GM21423 (cell line): ENCODE data around the gene ZNF438.
"Not testable (repeated sequence)": the region's sequence is repeated elsewhere in the genome, so short reads cannot be mapped to it uniquely, and the experiment has no call there.

Experiments used
- ATAC-seq: cut with Tn5 transposase; IDR thresholded peaks from one replicate; pipeline ENCODE4 v1.9.1; 2021; ENCODE audit warnings: mild to moderate bottlenecking, moderate library complexity; ENCODE audit not compliant: unreplicated experiment

Gene ZNF438

DNA sequence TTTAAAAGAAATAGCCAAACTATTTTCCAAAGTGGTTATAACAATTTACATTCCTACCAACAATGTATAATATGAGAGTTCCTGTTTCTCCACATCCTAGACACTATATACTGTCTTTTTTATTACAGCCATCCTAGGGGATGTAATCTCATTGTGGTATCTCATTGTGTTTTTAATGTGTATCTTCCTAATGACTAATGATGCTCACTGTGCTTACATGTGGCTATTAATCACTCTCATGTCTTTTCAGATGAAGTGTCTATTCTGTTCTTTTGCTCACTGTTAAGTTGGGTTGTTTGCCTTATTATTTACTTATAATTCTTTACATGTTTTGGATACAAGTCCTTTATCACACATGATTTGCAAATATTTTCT is 71.8 kb downstream of the ZNF438 start:
- no peak for ATAC-seq

- not testable (repeated sequence) for ATAC-seq
Measured at GRCh38 chr10:30949218-30949617, 82.4 kb downstream of the ZNF438 start.

DNA sequence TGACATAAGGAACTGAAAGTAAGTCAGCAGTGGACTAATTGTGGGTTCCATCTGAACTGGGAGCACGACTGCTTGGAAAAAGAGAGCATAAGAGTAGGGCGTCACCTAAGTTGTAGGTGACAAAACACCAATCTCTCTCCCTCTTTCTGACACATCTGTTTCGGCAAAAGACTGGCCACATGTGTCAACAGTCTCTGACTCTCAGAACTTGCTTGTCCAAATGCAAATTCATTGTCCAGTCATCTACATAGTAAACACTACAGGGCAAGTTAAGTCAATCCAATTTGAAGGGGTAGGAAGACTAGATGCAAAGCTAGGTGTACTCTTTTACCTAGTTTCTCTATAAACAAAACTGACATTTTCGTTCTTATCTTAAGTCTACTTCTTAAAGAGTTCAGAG is 87.7 kb downstream of the ZNF438 start:
- no peak for ATAC-seq

DNA sequence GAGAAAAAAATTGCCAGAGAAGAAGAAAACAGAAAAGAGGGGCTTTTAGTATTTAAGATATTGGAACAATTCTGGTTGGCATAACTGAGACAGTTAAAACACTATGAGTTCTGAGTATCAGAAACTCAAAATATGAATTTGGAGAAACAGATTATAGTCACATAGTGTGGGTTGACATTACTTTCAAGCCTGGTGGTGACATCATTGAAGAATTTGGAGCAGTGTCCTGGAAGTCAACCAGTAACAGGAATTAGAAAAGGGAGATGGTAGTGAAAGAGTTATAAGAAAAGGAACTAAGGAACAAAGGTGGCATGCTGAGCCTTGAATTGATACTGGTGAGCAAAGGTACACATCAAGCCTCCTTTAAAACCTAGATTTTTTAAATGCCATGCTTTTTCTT is 88.2 kb downstream of the ZNF438 start:
- ATAC-seq: no peak

DNA sequence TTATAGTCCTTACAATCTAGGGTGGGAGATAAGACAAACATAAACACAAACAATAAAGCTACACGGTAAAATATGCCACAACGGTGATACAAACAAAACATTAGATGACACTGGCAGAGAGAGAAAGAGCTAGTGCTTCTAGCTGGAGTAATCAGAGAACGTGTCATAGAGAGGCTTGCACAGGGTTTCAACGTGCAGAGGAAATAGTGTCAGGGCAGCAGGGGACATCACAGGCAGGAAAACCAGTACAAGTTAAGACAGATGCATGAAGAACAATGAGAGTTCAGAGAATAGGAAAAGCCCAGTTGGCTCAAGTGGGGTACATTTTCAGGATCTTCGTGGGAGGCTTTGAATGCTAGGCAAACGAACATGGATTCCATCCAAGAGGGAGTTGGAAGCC is 91.4 kb downstream of the ZNF438 start:
- ATAC-seq: no peak

DNA sequence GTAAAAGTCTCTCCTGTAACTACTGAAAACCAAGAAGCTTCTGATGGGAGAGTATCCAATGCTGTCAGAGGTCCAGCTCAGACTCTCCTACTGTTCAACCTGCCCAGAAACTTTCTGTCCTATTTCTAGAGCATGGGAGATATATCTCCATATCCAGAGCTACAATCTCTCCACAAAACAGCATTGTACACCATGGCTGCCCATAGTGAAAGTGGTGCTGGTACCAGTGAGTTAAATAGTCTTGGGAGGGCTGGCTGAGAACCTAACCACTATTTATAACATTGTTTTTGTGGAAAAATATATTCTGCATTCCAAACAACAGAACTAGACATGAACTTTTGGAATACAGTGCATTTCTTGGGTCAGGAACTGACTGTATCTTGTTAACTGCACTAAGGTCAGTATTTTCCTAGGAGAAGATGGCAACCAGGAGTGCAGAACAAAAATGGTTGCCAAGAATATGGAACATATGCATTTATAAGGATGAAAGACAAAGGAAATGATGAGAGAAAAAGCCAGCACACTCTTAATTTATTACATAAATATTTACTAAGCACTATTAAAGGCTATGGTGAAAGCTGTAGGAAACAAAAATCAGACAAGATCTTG is 91.9 kb downstream of the ZNF438 start:
- no peak for ATAC-seq

GRCh38 chr10:30935078-30935477 is 96.6 kb downstream of the ZNF438 start:
- ATAC-seq: no peak

- no peak for ATAC-seq
Measured at GRCh38 chr10:30931094-30931493, 100.6 kb downstream of the ZNF438 start.

DNA sequence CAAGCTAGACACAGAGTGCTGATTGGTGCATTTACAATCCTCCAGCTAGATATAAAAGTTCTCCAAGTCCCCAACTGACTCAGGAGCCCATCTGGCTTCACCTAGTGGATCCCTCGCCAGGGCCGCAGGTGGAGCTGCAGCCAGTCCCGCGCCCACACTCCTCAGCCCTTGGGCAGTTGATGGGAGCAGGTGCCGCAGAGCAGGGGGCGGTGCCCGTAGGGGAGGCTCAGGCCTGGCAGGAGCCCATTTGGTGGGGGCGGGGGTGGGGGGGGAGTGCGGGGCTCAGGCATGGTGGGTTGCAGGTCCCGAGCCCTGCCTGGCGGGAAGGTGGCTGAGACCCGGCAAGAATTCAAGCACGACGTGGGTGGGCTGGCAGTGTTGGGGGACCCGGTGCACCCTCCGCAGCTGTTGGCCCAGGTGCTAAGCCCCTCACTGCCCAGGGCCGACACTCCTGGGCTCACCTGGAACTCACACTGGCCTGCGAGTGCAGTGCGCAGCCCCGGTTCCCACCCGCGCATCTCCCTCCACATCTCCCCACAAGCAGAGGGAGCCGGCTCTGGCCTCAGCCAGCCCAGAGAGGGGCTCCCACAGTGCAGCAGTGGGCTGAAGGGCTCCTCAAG is 101.7 kb downstream of the ZNF438 start:
- ATAC-seq: no peak

GRCh38 chr10:30929311-30929729 is 102.3 kb downstream of the ZNF438 start:
- peak; percentile 22 for ATAC-seq

DNA sequence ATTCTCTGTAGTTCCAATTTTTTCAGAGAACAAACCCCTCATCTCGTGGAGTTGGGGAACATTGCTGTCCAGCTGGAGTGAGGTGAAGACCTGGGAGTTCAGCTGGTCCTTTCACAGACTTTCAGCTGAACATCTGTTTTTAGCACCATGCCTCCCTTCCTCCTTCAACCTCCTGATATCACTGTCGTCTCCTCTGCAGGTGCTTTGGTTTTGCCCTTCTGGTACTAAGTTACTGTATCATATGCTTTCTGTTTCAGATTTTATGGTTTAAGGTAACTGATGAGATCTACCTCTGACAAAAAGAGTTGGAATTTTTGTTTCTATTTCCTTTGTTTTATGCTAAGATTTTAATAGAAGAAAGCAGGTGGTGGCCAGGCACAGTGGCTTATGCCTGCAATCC is 102.9 kb downstream of the ZNF438 start:
- ATAC-seq: peak; percentile 87

DNA sequence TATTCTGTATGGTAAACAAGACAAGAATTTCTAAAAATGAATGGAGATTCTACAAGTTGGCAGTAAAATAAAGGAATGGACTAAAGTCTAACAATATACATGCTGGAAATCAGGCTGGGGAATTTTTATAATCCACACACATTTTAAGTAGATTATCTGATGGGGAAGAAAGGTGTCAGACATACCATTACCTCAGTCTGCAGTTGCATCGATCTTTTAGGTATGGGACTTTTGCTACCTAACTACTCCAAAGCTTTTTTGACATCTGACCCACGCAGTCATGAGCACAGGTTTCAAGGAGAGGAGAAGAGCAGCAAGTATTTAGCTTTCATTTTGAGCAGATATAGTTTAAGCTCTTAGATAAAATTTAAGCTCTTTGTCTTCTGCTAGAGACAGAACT is 113.0 kb downstream of the ZNF438 start:
- ATAC-seq: no peak

DNA sequence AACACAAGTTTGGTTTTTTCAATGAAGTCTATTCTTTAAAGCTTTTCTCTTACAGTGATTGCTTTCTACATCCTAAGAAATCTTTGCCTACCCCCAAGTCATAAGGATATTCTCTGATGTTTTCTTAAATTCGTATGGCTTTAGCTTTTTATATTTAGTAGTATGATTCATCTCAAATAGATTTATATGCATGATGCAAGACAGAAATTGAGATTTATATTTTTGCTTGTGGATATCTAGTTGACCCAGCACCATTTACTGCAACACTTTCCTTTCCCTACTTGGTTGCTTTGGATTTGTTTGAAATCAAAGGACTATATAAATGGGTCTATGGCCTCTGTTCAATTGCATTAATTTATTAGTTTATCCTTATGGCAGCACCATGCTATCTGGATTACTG is 113.9 kb downstream of the ZNF438 start:
- ATAC-seq: no peak

GRCh38 chr10:30917067-30917466 is 114.6 kb downstream of the ZNF438 start:
- no peak for ATAC-seq

DNA sequence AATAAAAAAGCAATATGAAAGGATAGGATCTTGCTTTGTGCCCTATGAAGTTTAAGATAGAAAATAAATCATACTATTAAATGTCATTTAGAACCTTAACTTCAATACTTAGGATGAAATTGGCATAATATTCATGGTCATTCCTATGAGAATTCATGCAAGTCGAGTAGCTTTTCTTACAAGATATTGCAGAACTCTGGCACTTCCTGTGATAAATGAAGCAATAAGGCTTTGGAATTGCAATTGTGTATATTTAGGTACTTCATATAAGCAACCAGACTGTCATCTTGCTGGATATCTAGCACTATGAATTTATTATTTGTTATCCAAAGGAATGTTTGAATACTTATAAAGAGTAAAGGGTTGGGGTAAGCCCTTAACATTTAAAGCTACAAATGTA is 116.5 kb downstream of the ZNF438 start:
- no peak for ATAC-seq

DNA sequence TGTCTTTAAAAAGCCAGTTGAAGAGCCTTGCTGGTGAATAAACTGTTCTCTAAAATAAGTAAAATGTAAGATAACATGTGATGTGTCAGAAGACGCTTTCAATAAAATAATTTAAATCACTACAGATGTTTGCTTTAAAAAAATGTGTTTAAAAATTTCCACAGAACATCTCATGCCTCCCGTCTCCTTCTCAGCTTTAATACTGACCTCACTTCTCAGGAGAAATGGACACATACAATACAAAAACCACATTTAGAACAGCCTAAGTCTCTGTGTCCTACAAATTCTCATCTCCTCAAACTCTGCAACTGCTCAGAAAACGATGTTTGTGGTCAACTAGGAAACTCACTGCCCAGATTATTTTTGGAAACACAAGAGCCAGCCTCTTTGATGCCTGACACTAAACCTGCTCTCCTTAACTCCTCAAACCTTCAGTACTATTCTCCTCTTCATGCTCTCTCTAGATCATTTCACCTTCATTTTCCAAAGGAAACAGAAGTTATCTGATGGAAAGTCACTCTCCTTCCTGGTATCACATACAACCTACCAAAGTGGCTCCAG is 120.3 kb downstream of the ZNF438 start:
- no peak for ATAC-seq

DNA sequence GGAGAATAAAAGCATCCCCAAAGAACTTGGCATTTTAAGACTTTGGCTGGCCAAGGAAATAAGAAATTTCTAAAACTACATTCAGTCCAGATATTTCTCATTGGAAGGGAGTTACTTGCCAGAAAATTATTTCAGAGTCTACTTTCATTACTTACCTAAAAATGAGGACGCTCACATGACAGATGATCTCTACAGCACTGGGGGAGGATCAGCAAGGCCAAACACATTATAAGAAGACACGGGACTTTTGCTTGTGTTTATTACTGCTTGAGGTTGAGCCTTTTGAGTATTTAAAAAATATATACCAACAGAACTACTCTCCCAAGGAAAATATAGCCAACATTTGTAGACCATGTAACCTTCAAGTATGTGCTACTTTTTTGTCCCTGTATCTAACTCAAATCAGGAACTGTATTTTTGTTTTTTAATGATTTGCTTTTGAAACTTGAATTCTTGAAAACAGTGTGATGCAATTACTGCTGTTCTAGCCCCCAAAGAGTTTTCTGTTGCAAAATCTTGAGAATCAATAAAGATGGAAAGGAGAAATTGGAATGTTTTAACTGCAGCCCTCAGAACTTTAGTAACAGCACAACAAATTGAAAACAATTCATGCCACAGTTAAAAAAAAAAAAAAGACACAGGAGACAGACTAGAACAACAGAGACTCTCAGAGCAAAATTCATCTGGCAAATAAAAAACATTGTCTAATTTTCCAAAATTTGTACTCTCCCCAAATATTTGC is 128.1 kb downstream of the ZNF438 start:
- ATAC-seq: no peak

DNA sequence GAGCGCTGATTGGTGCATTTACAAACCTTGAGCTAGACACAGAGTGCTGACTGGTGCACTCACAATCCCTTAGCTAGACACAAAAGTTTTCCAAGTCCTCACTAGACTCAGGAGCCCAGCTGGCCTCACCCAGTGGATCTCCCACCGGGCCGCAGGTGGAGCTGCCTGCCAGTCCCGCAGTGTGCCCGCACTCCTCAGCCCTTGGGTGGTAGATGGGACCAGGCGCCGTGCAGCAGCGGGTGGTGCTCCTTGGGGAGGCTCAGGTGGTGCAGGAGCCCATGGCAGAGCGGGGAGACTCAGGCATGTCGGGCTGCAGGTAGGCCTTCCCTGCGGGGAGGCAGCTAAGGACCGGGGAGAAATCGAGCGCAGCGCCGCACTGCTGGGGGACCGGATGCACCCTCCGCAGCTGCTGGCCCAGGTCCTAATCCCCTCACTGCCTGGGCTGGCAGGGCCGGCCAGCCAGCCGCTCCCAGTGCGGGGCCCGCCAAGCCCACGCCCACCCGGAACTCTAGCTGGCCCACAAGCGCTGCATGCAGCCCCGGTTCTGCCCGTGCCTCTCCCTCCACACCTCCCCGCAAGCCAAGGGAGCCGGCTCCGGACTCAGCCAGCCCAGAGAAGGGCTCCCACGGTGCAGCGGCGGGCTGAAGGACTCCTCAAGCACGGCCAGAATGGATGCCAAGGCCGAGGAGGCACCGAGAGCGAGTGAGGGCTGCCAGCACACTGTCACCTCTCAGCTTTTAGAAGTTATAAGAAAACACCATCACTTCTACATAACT is 128.9 kb downstream of the ZNF438 start:
- ATAC-seq: no peak

DNA sequence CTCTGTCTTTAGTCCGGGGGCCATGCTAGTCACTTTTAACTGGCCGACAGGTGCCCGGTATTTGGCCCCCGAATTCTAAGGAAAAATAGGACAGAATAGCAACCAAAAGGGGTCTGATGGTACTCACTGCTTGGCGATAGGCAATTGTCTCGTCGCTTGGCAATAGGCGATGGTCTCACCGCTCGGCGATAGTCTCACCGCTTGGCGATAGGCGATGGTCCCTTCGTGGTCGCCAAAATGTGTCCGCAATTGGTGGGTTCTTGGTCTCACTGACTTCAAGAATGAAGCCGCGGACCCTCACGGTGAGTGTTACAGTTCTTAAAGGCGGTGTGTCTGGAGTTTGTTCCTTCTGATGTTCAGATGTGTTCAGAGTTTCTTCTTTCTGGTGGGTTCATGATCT is 130.2 kb downstream of the ZNF438 start:
- not testable (repeated sequence) for ATAC-seq

DNA sequence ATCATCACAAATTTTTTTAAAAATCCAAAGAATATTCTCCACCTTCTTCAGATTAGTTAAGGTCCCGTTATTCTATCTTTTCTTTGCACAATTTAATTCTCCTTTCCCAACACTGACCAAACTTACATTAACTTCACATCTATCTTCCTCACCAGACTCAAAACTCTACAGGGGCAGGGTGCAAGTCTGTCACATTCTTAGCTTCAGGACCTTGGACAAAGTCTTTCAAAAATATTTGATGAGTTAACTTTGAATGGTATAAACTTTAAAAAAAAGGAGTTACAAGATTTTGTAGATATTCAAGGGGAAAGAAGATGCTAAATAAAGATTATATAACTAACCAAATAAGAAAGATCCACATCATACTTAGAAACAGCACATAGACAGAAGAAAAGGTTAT is 132.7 kb downstream of the ZNF438 start:
- no peak for ATAC-seq

DNA sequence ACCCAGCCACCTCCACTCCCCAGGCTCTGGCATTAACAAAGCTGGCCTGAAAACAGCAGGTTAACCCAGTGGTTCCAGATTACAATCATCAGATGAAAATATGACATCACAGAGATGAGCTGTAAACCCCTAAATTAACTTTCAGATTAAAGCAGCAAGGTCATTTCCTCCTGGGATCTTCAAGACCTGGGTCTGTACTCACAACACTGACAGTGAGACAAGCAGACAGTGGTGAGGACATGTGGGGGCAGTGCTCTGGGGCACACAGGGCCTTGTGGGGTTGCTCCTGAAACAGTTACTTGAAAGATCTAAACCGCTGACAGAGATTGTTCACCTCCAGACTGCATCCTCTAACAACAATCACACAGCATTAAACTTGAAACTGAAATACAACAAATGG is 134.1 kb downstream of the ZNF438 start:
- no peak for ATAC-seq
